SK-N-MC (cell line): ENCODE results near the gene SCYL1.

Source experiments
- EZH2 ChIP-seq: fragments of 200-600 bp; sonication (generic); IDR thresholded peaks from one replicate; pipeline ENCODE4 v1.6.1; 2017; ENCODE audit warnings: antibody characterized with exemption
- FOXP2 ChIP-seq: optimal IDR thresholded peaks from 2 replicates; pipeline ENCODE3; 2011; ENCODE audit warnings: mild to moderate bottlenecking, moderate library complexity; ENCODE audit not compliant: insufficient read depth; ENCODE audit errors: extremely low read length, control extremely low read depth
- POLR2AphosphoS5 ChIP-seq: IDR thresholded peaks from 2 replicates; pipeline ENCODE4 v1.6.1; 2012; ENCODE audit warnings: mild to moderate bottlenecking, low read depth, low read length, borderline replicate concordance

- TF ChIP-seq POLR2AphosphoS5, result peak; percentile 84
- no peak for TF ChIP-seq EZH2
- TF ChIP-seq FOXP2, result no peak
These were observed 24.3 kb upstream of the SCYL1 start for GRCh38 chr11:65500387-65501185.
